ENCODE data around the gene PDZRN4. TPM values are rescaled to one million over a fixed set of nuclear protein-coding genes. Genes with fewer than 3 reads are reported as not detected.

The PDZRN4 gene
- total and polyA plus RNA-seq, 2 experiments from 2014 or later: 0.90 TPM; not detected in 1

DNA sequence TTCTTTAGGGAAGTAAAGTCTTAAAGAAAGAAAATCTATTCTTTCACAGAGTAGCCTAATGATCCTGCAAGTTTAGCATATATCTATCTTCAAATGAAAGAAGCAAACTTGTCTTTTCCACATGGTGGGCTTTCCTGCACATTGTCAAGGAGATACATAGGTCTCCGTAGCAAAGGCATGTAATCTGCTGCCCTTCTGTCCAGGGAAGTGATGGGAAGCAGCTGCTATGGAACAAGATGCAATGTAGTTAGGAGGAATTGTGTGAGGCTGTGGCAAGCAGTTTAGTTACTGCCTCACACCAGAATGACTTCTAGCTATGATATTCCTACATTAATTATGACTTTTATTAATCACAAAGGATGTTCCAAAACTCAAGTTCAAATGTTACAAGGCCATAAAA lies 174.4 kb downstream of the PDZRN4 start:
- no peak overlapping the region for H3K4me3 Mint-ChIP-seq
- no peaks in the 10 kb centered on the region for H3K27me3 Mint-ChIP-seq (ENCODE audit: insufficient read depth, low read depth, poor library complexity)
- Histone ChIP-seq H3K27ac (ENCODE audit: low read depth) (no peak overlapping the region), H3K36me3 (ENCODE audit: insufficient read depth) (no peaks in the 10 kb centered on the region), H3K9me2 (ENCODE audit: insufficient read depth) (no peaks in the 10 kb centered on the region), H3K4me3 (no peak overlapping the region), H3K79me2 (replicated peaks; ENCODE audit: insufficient read depth) (no peaks in the 10 kb centered on the region), H3K4me2 (no peak overlapping the region), H3F3A (replicated peaks; ENCODE audit: low read depth) (no peaks in the 10 kb centered on the region), H4K20me1 (replicated peaks; ENCODE audit: insufficient read depth) (no peaks in the 10 kb centered on the region), H3K27me3 (ENCODE audit: insufficient read depth) (no peaks in the 10 kb centered on the region), H3K4me1 (ENCODE audit: insufficient read depth) (peaks cover 9% of the 10 kb centered on the region; the same call in 1 of the 2 replicates), H2AFZ (no peak overlapping the region)
- ATAC-seq (no peak), DNase-seq (ENCODE audit: low spot score) (no peak)
- H3K27ac Mint-ChIP-seq: no peak overlapping the region
- no peaks in the 10 kb centered on the region for H3K9me3 Mint-ChIP-seq
- H3K36me3 Mint-ChIP-seq (ENCODE audit: low read depth): no peaks in the 10 kb centered on the region
- no peak for TF ChIP-seq JUNB (IDR thresholded peaks at IDR 0.05; ENCODE audit: unreplicated experiment)
- TF ChIP-seq, protein P1, sequence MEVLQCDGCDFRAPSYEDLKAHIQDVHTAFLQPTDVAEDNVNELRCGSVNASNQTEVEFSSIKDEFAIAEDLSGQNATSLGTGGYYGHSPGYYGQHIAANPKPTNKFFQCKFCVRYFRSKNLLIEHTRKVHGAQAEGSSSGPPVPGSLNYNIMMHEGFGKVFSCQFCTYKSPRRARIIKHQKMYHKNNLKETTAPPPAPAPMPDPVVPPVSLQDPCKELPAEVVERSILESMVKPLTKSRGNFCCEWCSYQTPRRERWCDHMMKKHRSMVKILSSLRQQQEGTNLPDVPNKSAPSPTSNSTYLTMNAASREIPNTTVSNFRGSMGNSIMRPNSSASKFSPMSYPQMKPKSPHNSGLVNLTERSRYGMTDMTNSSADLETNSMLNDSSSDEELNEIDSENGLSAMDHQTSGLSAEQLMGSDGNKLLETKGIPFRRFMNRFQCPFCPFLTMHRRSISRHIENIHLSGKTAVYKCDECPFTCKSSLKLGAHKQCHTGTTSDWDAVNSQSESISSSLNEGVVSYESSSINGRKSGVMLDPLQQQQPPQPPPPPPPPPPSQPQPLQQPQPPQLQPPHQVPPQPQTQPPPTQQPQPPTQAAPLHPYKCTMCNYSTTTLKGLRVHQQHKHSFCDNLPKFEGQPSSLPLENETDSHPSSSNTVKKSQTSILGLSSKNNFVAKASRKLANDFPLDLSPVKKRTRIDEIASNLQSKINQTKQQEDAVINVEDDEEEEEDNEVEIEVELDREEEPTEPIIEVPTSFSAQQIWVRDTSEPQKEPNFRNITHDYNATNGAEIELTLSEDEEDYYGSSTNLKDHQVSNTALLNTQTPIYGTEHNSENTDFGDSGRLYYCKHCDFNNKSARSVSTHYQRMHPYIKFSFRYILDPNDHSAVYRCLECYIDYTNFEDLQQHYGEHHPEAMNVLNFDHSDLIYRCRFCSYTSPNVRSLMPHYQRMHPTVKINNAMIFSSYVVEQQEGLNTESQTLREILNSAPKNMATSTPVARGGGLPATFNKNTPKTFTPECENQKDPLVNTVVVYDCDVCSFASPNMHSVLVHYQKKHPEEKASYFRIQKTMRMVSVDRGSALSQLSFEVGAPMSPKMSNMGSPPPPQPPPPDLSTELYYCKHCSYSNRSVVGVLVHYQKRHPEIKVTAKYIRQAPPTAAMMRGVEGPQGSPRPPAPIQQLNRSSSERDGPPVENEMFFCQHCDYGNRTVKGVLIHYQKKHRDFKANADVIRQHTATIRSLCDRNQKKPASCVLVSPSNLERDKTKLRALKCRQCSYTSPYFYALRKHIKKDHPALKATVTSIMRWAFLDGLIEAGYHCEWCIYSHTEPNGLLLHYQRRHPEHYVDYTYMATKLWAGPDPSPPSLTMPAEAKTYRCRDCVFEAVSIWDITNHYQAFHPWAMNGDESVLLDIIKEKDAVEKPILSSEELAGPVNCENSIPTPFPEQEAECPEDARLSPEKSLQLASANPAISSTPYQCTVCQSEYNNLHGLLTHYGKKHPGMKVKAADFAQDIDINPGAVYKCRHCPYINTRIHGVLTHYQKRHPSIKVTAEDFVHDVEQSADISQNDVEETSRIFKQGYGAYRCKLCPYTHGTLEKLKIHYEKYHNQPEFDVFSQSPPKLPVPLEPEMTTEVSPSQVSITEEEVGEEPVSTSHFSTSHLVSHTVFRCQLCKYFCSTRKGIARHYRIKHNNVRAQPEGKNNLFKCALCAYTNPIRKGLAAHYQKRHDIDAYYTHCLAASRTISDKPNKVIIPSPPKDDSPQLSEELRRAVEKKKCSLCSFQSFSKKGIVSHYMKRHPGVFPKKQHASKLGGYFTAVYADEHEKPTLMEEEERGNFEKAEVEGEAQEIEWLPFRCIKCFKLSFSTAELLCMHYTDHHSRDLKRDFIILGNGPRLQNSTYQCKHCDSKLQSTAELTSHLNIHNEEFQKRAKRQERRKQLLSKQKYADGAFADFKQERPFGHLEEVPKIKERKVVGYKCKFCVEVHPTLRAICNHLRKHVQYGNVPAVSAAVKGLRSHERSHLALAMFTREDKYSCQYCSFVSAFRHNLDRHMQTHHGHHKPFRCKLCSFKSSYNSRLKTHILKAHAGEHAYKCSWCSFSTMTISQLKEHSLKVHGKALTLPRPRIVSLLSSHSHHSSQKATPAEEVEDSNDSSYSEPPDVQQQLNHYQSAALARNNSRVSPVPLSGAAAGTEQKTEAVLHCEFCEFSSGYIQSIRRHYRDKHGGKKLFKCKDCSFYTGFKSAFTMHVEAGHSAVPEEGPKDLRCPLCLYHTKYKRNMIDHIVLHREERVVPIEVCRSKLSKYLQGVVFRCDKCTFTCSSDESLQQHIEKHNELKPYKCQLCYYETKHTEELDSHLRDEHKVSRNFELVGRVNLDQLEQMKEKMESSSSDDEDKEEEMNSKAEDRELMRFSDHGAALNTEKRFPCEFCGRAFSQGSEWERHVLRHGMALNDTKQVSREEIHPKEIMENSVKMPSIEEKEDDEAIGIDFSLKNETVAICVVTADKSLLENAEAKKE (CRISPR knock-in tag; IDR thresholded peaks at IDR 0.05): no peak
- no peak for TF ChIP-seq EZH2 (IDR thresholded peaks at IDR 0.05; ENCODE audit: low read depth, unreplicated experiment)
- TF ChIP-seq EZH2phosphoT487 (IDR thresholded peaks at IDR 0.05; ENCODE audit: unreplicated experiment): no peak
- TF ChIP-seq ZNF114 (CRISPR knock-in tag; IDR thresholded peaks at IDR 0.05): no peak
- TF ChIP-seq ZNF331 (CRISPR knock-in tag; IDR thresholded peaks at IDR 0.05; ENCODE audit: low read depth): no peak
- TF ChIP-seq POLR2AphosphoS5 (IDR thresholded peaks at IDR 0.05; ENCODE audit: low read depth): no peak
- no peak for TF ChIP-seq STAT1 (IDR thresholded peaks at IDR 0.05; ENCODE audit: unreplicated experiment)
- TF ChIP-seq, protein P2, sequence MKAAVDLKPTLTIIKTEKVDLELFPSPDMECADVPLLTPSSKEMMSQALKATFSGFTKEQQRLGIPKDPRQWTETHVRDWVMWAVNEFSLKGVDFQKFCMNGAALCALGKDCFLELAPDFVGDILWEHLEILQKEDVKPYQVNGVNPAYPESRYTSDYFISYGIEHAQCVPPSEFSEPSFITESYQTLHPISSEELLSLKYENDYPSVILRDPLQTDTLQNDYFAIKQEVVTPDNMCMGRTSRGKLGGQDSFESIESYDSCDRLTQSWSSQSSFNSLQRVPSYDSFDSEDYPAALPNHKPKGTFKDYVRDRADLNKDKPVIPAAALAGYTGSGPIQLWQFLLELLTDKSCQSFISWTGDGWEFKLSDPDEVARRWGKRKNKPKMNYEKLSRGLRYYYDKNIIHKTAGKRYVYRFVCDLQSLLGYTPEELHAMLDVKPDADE (IDR thresholded peaks at IDR 0.05): no peak
- TF ChIP-seq NANOG (IDR thresholded peaks at IDR 0.05; ENCODE audit: borderline replicate concordance): no peak
- peaks cover 12% of the 10 kb centered on the region; the same call in 2 of the 3 replicates for H3K4me1 Mint-ChIP-seq
